ENCODE results near the gene BLVRB.
"Not testable (repeated sequence)": the region's sequence is repeated elsewhere in the genome, so short reads cannot be mapped to it uniquely, and the experiment has no call there.

BLVRB gene

DNA sequence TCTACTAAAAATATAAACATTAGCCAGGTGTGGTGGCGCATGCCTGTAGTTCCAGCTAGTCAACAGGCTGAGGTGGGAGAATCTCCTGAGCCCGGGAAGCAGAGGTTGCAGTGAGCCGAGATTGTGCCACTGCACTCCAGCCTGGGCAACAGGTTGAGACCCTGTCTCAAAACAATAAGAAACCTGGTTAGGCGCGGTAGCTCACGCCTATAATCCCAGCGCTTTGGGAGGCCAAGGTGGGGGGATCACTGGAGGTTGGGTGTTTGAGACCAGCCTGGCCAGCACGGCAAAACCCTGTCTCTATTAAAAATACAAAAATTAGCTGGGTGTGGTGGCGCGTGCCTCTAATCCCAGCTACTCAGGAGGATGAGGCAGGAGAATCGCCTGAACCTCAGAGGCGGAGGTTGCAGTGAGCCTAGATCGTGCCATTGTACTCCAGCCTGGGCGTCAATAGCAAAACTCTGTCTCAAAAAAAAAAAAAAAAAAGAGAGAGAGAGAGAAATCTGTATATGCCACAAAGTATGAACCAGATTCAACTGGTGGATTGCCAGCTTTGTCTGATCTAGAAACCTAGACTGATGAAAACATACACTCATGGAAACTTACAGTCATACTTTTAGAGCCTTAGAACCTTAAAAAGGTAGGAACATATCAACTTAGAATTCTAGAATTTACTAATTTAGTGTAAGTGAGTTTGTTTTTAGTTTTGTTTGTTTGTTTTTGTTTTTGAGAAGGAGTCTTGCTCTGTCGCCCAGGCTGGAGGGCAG, 10.5 kb upstream of the BLVRB start:
- not testable (repeated sequence) for DNase-seq

DNA sequence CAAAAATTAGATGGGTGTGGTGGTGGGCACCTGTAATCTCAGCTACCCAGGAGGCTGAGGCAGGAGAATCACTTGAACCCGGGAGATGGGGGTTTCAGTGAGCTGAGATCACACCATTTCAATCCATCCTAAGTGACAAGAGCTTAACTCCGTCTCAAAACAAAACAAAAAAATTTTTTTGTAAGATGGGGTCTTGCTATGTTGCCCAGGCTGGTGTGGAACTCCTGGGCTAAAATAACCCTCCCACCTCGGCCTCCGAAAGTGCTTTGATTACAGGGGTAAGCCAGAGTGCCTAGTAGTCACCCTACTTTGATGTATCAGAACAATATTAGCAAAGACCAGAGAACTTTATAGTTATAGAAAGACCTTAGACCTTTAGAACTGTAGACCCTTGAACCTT, 9.2 kb upstream of the BLVRB start:
- DNase-seq, result no peak

DNA sequence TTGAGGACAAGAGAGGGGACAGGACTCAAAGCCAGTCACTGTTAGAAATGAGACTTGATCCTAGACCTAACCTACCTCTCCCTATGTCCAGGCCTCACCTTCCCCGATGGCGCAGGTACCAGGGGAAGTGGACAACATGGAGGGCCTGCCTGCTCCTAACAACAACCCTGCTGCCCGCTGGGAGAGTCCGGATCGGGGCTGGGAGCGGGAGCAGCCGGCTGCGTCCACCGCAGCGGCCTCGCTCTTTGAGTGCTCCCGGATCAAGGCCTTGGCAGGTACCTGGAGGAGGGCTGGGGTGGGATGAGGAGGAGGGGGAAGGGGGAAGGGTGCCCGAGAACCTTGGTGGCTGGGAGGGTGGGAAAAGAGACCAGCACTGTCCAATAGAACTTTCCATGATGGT, 7.0 kb upstream of the BLVRB start:
- DNase-seq, result no peak

DNA sequence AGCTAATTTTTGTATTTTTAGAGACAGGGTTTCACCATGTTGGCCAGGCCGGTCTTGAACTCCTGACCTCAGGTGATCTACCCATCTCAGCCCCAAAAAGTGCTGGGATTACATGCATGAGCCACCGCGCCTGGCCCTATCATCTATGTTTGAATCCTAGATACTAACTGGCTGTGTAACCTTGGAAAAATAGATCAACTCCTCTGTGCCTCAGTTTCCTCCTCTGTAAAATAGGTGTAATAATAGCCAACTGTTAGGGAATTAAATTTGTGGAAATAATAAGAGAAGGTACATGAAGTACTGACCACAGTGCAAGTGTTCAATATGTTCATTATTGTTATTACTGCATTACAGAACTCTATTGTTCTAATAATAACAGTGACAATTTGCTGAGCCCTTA, 5.6 kb upstream of the BLVRB start:
- DNase-seq, result no peak

DNA sequence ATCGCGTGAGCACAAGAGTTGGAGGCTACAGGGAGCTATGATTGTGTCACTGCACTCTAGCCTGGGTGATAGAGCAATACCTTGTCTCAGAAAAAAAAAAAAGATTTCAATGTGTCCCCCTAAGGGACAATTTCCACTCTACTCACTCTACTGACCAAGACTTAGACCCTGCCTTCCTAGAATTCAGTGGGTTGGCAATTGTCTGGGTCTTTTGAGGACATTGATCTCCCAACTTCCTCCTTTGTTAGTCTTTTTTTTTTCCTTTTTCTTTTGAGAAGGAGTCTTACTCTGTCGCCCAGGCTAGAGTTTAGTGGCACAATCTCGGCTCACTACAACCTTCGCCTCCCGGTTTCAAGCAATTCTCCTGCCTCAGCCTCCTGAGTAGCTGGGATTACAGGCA, 3.5 kb upstream of the BLVRB start:
- no peak for DNase-seq

DNA sequence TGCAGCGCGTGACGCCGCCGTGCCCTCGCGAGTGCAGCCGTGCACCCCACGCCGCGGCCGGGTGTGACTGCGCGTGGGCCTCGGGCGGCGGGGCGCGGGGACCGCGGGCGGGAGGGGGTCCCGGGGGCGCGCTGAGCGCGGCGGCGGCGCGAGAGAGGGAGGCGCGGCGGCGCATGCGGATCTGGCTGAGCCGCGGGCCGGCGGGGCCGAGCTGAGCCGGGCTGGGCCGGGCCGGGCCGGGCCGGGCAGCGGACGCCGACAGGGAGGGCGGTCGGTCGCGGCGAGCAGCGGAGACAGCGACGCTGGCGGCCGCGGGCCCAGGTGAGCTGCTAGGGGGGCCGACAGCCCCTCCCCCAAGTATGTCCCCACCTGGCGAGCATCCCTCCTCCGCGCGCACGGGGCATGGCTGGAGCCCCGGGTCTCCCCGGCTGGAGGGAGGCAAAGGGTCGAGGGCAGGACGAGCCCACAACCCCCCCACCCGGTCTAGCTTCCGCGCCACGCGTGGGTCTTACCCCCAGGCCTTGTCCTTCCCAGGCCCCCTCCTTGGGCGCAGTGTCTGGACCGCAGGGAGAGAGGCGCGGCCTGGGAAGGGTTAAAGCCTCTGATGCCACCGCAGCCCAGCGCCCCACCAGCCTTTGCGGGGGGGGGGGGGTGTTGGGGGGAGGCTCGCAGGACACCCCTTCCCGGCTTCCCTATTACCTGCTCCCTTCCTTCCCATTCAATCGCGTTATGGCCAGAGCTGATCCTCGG, 1.6 kb upstream of the BLVRB start, which contains the start of gene SPTBN4:
SPTBN4 (plus strand) TSS at position 17 of the 750 bp plus-strand sequence. CDS start 5,621 bp downstream, outside the sequence.
- no peak for DNase-seq

DNA sequence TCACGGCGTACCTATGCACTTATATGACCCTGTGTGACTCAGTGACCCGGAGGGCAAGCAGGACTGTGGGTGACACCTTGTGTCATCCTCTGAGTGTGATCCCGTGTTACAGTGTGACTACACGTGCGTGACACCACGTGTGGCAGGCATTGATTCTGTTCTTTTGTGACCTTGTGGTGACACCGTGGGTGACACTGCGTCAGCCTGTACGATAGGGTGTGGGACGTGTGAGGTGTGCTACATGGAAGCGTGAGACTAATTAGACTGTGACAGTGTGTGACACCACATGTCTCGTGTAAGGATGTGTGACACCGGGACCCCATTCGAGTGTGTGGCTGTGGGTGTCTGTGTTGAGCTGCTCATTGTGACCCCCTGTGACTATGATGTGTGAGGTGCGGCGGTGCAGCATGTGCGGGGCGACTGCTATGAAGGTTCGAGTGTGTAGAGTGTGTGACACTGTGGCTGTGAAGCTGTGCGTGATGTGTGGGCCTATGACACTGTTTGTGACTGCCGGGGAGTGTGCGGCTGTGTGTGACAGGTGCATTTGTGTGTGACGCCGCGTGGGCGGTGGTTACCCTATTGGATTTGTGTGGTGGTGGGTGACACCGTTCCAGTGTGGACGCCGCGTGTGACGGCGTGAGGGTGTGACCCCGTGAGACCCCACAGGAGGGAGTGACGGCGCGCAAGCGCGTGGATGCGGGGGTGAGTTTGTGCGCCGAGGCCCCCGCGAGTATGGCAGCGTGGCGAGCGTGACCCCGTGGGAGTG, 857 bp upstream of the BLVRB start:
- no peak for DNase-seq

DNA sequence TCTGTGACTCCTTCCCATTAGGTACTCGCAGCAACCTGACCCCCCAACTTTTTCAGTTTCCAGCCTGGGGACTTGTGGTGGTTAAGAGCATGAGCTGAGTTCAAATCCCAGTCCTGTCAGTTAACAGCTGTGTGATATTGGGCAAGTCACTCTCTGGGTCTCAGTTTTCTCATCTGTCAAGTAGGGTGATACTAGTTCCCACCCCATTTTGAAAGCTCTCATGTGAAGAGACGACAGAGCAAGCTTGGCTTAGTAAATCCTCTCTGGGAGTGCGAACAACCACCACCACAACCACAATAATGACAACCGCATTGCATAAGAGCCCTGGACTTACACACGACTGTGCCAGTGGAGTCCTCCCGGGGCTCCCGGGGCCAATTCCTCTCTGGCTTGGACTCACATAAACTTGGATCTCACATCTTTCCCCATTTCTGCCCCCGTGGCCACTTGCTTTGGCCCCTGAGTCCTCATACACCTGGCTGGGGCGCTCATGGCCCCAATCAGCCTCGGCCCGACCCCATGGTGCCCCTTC, 454 bp downstream of the BLVRB start:
- peak; percentile 24 for DNase-seq

DNA sequence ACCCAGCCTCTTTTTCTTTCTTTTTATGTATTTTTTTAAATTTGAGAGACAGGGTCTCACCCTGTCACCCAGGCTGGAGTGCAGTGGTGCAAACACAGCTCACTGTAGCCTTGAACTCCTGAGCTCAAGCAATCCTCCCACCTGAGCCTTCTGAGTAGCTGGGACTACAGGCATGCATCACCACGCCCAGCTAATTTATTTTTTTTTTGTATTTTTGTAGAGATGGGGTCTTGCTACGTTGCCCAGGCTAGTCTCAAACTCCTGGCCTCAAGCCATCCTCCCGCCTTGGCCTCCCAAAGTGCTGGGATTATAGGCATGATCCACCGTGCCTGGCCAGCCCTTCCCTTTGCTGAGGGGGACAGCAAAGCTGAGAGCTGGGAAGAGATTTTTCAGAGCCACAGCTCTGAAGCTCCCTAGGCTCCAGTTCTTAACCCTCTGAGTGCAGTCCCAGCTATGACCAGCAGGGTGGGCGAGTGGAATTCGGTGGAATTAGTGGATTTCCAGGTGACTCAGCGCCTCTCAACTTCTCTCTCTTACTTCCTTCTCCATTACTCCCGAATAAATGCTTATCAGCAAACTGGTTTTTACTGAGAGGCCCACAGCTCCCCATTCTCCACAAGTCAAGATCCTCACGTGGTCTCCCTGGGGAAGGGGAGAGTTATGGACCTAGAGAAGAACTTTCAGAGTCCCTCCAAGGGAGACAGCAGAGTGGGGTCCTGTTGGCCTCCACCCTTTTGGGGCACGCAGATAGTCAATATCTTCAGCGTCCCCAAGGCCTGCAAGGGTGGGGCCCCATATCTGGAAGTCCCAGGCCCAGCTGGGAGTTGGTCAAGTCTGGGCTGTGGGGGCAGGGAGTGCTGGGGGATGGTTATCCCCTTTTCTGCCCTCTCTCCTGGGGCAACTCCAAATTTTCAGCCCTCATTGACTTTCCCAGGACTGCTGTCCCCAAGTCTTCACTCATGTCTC, 1.2 kb downstream of the BLVRB start:
- DNase-seq, result peak; percentile 80

DNA sequence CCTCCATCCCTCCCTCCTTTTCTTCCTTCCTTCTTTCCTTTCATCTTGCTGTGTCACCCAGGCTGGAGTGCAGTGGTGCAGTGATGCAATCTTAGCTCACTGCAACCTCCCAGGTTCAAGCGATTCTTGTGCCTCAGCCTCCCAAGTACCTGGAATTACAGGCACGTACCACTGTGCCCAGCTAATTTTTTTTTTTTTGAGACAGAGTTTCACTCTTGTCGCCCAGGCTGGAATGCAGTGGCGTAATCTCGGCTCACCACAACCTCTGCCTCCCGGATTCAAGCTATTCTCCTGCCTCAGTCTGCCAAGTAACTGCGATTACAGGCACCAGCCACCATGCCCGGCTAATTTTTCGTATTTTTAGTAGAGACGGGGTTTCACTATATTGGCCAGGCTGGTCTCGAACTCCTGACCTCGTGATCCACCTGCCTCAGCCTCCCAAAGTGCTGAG, 1.9 kb downstream of the BLVRB start:
- not testable (repeated sequence) for DNase-seq

DNA sequence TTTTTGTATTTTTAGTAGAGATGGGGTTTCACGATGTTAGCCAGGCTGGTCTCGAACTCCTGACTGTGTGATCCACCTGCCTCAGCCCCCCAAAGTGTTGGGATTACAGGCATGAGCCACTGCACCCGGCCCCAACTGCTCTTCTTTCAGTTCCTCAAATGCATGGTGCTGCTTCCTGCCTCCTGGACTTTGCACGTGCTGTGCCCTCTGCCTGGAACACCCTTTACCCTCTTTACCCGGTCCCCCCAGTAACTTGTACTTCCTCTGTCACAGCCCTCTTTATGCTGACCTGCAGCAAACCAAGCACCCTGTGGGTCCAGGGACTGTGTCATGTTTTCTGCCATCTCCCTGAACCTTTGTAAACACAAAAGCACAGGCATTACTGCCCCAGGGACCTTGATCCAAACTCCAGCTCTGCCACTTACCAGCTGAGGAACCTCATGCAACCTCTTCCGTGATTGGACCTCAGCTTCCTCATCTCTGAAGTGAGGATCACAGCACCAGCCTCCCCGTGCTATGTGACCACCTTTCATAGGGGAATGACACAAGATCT, 3.8 kb downstream of the BLVRB start:
- DNase-seq, result no peak

DNA sequence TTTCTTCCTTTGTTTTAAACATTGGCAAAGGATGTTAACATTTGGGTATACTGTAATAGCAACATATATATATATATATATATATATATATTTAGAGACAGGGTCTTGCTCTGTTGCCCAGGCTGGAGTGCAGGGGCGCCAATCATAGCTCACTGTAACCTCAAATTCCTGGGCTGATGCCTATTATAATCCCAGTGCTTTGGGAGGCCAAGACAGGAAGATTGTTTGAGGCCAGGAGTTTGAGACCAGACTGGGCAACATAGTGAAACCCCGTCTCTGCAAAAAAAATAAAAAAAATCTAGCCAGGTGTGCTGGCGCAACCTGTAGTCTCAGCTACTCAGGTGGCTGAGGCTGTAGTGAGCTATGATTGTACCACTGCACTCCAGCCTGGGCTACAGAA, 5.4 kb downstream of the BLVRB start:
- no peak for DNase-seq

DNA sequence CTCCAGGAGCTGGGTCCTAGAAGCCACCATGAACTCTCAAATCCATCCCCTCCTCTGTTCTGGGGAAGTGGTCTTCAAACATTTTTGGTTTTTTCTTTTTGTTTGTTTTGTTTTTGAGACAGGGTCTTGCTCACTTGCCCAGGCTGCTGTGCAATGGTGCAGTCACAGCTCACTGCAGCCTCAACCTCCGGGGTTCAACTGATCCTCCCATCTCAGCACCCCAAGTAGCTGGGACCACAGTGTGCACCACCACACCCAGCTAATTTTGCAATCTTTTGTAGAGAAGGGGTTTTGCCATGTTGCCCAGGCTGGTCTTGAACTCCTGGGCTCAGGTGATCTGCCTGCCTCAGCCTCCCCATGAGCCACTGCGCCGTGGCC, 7.0 kb downstream of the BLVRB start:
- DNase-seq, result no peak

DNA sequence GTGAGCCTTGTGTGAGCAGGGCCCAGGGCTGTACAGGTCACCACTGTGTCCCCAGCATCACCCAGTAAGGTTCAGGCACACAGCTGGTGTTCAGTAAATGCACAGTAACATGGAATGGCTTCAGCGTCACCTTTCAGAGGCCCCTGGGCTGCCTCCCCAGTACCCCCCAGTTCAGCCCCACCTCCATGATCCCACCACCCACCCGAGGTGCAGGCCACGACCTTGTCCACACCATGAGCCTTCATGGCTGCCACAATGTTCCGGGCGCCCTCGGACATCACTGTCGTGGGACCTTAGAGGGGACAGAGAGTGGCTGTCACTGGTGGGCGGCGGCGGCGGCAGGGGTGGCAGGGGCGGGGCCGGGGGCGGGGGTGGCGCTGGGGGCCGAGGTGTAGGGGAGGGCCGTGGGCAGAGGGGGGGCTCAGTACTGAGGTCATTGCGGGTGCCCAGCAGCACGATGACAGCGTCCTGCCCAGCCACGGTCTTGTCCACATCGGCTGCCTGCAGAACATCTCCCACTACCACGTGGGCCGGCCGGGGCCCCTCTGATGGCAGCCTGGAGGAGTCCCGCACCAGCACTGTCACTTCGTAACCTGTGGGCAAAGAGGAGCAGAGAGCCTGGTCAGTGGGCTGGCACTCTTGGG, 7.5 kb downstream of the BLVRB start:
- no peak for DNase-seq

DNA sequence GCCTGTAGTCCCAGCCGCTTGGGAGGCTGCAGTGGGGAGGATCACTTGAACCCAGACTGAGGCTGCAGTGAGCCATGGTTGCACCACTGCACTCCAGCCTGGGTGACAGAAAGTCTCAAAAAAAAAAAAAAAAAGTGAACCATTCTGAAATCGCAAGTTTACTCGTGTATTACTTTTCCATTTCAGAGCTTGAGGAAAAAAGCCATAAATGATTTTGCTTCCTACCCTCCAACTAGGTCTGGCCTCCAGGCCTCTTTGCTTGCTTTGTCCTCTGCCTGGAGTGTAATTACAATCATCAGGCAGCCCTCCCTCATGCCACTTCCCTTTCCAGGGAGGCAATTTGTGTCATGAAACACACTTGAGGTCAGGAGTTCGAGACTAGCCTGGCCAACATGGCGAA, 8.5 kb downstream of the BLVRB start:
- no peak for DNase-seq

DNA sequence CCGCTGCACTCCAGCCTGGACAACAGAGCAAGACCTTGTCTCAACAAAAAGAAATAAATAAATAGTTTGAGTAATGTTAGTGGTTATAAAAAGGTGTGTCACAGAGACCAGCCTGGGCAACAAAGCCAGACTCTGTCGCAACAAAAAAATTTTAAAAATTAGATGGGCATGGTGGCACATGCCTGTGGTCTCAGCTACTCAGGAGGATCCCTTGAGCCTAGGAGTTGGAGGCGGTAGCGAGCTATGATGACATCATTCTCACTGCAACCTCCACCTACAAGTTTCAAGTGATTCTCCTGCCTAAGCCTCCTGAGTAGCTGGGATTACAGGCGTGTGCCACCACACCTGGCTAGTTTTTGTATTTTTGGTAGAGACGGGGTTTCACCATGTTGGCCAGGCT, 11.6 kb downstream of the BLVRB start:
- DNase-seq, result not testable (repeated sequence)

DNA sequence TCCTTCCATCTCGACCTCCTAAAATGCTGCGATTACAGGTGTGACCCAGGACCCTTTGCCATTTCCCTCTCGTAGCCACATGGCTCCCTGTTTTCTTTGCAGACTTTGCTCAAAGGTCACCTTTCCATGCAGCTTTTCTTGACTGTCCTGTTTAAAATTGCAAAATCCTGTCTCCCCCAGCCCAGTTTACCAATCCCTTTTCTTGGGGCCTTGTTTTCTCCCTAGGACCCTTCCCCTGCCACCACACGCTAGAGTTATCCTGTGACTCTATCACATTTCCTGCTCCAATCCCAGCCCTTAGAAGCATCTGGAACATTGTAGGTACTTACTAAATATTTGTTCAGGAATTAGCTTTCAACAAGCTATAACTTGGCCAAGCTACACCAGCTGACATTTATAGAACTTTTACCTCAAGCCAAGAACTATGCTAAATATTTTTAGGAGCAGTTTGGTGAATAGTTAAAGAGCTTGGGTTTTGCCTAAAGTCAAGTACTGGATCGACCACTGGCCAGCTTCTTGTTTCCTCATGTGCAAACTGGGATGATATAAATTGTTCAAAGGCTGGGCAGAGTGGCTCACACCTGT, 12.3 kb downstream of the BLVRB start:
- no peak for DNase-seq

DNA sequence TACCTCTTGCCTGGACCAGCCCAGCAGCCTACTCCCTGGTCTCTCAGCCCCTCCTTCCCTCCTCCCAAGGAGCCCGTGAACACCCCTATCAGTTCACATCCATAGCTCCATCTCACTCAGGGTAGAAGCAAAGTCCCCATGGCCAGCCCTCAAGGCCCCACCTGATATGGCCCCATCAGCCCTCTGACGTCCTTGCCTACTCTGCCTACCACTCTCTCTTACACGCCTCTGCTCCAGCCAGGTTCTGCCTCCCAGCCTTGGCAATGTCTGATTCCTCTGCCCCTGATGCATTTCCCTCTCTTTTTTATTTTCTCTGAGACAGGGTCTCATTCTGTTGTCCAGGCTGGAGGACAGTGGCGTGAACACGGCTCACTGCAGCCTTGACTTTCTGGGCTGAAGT, 13.5 kb downstream of the BLVRB start:
- no peak for DNase-seq

DNA sequence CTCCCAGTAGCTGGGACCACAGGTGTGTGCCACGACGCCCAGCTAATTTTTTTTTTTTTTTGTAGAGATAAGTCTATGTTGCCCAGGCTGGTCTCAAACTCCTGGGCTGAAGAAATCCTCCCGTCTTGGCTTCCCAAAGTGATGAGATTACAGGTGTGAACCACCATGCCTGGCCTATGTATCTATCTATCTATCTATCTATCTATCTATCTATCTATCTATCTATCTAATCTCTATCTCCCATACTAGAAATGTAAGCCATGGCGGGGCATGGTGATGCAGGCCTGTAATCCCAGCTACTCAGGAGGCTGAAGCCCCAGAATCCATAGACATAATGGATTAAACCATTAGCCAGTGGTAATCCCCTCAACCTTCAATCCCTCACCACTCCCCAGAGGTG, 14.9 kb downstream of the BLVRB start:
- DNase-seq, result no peak

DNA sequence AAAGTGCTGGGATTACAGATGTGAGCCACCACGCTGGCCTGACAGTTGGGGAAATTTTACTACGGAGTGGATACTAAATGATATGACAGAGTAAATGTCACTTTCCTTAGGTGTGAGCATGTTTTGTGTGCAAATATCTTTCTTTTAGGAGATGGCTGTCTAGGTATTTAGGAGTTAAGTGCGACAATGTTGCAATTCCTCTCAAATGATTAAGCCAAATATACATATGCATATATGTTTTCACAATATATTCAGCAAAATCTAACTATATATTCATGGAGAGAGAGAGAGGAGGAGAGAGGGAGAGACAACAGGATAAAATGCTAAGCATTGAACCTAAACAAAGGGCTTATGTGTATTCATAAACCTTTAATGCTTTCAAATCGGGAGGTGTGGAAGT, 16.0 kb downstream of the BLVRB start:
- no peak for DNase-seq

DNA sequence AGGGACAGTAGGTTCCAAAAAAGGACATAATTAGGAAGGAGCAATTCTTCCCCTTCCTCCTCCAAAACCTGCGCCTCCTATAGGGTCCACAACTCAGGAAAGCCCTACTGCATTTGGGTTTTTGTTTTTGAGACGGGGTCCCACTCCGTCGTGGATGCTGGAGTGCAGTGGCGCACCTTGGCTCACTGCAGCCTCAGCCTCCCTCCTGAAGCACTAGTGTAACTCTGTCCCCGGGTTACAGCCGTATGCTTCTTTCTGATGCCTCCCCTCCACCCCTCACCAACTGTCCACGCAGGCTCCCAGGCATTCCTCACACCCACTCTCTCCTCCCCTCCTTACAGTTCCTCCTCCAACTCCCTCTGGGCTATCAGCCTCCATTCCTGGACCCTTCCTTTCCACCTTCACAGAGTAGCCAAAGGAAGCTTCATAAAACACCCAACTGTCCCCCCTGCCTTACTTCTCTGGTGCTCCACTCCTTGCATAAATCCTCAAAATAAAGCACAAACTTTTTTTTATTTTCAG, 19.2 kb downstream of the BLVRB start:
- DNase-seq, result no peak
